DMS79 treated with DMSO at 0.1 percent for 48 hours (cell line): ENCODE results near the gene SLC23A2.
"Not testable (repeated sequence)": the region's sequence is repeated elsewhere in the genome, so short reads cannot be mapped to it uniquely, and the experiment has no call there.

Source experiments
- DNase-seq: peaks from one replicate; lab custom pipeline; 2025; lab: John Stamatoyannopoulos, UW

The SLC23A2 gene

GRCh38 chr20:4876731-4877130 lies 124.6 kb downstream of the SLC23A2 start:
- DNase-seq: no peak

- no peak for DNase-seq
Measured at GRCh38 chr20:4876301-4876700, 125.0 kb downstream of the SLC23A2 start.

GRCh38 chr20:4875578-4876067 lies 125.7 kb downstream of the SLC23A2 start:
- peak; percentile 94 for DNase-seq

GRCh38 chr20:4873396-4873795 lies 127.9 kb downstream of the SLC23A2 start:
- no peak for DNase-seq

- DNase-seq: peak; percentile 3
Measured at GRCh38 chr20:4871486-4871885, 129.8 kb downstream of the SLC23A2 start.

- no peak for DNase-seq
Measured at GRCh38 chr20:4870906-4871305, 130.4 kb downstream of the SLC23A2 start.

- peak; percentile 45 for DNase-seq
Measured at GRCh38 chr20:4869290-4870193, 131.8 kb downstream of the SLC23A2 start.

GRCh38 chr20:4867051-4867450 lies 134.3 kb downstream of the SLC23A2 start:
- no peak for DNase-seq

- DNase-seq: no peak
Measured at GRCh38 chr20:4866429-4866828, 134.9 kb downstream of the SLC23A2 start.

- DNase-seq: no peak
Measured at GRCh38 chr20:4864311-4864752, 137.0 kb downstream of the SLC23A2 start.

GRCh38 chr20:4862661-4863060 lies 138.6 kb downstream of the SLC23A2 start:
- no peak for DNase-seq

GRCh38 chr20:4861961-4862360 lies 139.3 kb downstream of the SLC23A2 start:
- no peak for DNase-seq

GRCh38 chr20:4858000-4858399 lies 143.3 kb downstream of the SLC23A2 start:
- no peak for DNase-seq

GRCh38 chr20:4856022-4856755 lies 145.1 kb downstream of the SLC23A2 start:
- no peak for DNase-seq

GRCh38 chr20:4855555-4855954 lies 145.8 kb downstream of the SLC23A2 start:
- DNase-seq: no peak

GRCh38 chr20:4855097-4855496 lies 146.2 kb downstream of the SLC23A2 start:
- no peak for DNase-seq

- DNase-seq: no peak
Measured at GRCh38 chr20:4854561-4854901, 146.8 kb downstream of the SLC23A2 start.

GRCh38 chr20:4853757-4854560 lies 147.4 kb downstream of the SLC23A2 start:
- no peak for DNase-seq

GRCh38 chr20:4853004-4853403 lies 148.3 kb downstream of the SLC23A2 start:
- no peak for DNase-seq

- DNase-seq: no peak
Measured at GRCh38 chr20:4850960-4851359, 150.3 kb downstream of the SLC23A2 start.

- DNase-seq: not testable (repeated sequence)
Measured at GRCh38 chr20:4848829-4849228, 152.5 kb downstream of the SLC23A2 start.

- no peak for DNase-seq
Measured at GRCh38 chr20:4848041-4848440, 153.3 kb downstream of the SLC23A2 start.
